MM.1S (cell line): ENCODE measurements around the gene ANXA6.

Source experiments
- DNase-seq: peaks from one replicate; pipeline ENCODE4 v3.0.0-alpha.2; 2015
- H2AFZ ChIP-seq: fragments of 300-600 bp; sonication (generic); 2 replicates; pipeline ENCODE4 v1.6.0; 2016; ENCODE audit warnings: antibody characterized with exemption, low read length
- H3F3A ChIP-seq: fragments of 300-600 bp; sonication (generic); 2 replicates; pipeline ENCODE4 v1.6.1; 2016; ENCODE audit warnings: mild to moderate bottlenecking, antibody characterized with exemption, low read length, moderate library complexity, mixed read lengths; ENCODE audit not compliant: insufficient read depth
- H3K27ac ChIP-seq: fragments of 300-600 bp; sonication (generic); 2 replicates; pipeline ENCODE4 v1.5.1; 2016; ENCODE audit warnings: mild to moderate bottlenecking, low read length
- H3K27me3 ChIP-seq: fragments of 300-600 bp; sonication (generic); replicated peaks from 2 replicates; pipeline ENCODE4 v1.6.0; 2016; ENCODE audit warnings: low read length; ENCODE audit not compliant: insufficient read depth
- H3K36me3 ChIP-seq: fragments of 300-600 bp; sonication (generic); replicated peaks from 2 replicates; pipeline ENCODE4 v1.6.1; 2016; ENCODE audit warnings: mild to moderate bottlenecking, low read length, mixed read lengths; ENCODE audit not compliant: insufficient read depth
- H3K4me1 ChIP-seq: fragments of 300-600 bp; sonication (generic); 2 replicates; pipeline ENCODE4 v1.6.1; 2016; ENCODE audit warnings: low read length, mixed read lengths
- H3K4me2 ChIP-seq: fragments of 300-600 bp; sonication (generic); 2 replicates; pipeline ENCODE4 v1.6.0; 2016; ENCODE audit warnings: low read depth, low read length
- H3K4me3 ChIP-seq: fragments of 300-600 bp; sonication (generic); 2 replicates; pipeline ENCODE4 v1.5.1; 2016; ENCODE audit warnings: low read length, mixed read lengths
- H3K79me2 ChIP-seq: fragments of 300-600 bp; sonication (generic); 2 replicates; pipeline ENCODE4 v1.6.1; 2016; ENCODE audit warnings: mixed run types, low read length, mixed read lengths
- H3K9ac ChIP-seq: fragments of 300-600 bp; sonication (generic); 2 replicates; pipeline ENCODE4 v1.6.1; 2016; ENCODE audit warnings: low read length, mixed read lengths
- H3K9me2 ChIP-seq: fragments of 300-600 bp; sonication (generic); replicated peaks from 2 replicates; pipeline ENCODE4 v1.6.1; 2016; ENCODE audit warnings: mild to moderate bottlenecking, low read length, mixed read lengths; ENCODE audit not compliant: insufficient read depth
- H3K9me3 ChIP-seq: fragments of 300-600 bp; sonication (generic); replicated peaks from 2 replicates; pipeline ENCODE4 v1.6.1; 2016; ENCODE audit warnings: mild to moderate bottlenecking, low read length, mixed read lengths; ENCODE audit not compliant: insufficient read depth
- H4K20me1 ChIP-seq: fragments of 300-600 bp; sonication (generic); 2 replicates; pipeline ENCODE4 v1.6.1; 2016; ENCODE audit warnings: mild to moderate bottlenecking, low read length, moderate library complexity, mixed read lengths; ENCODE audit not compliant: insufficient read depth
- CTCF ChIP-seq: fragments of 300-600 bp; sonication (generic); IDR thresholded peaks from 2 replicates; pipeline ENCODE4 v1.5.1; 2016; ENCODE audit warnings: antibody characterized with exemption, low read length, mixed read lengths
- EZH2 ChIP-seq: fragments of 300-600 bp; sonication (generic); optimal IDR thresholded peaks from 2 replicates; pipeline ENCODE3; 2017; ENCODE audit warnings: low read depth, mild to moderate bottlenecking, antibody characterized with exemption, low read length, mixed read lengths
- EZH2phosphoT487 ChIP-seq: fragments of 300-600 bp; sonication (generic); IDR thresholded peaks from 2 replicates; pipeline ENCODE4 v1.6.1; 2018; ENCODE audit warnings: antibody characterized with exemption, low read length

ANXA6 gene

GRCh38 chr5:151068433-151069197 lies 89.0 kb downstream of the ANXA6 start:
- Histone ChIP-seq H2AFZ (no peak overlapping the region), H3F3A (peaks cover 7% of the 10 kb centered on the region; the same call in 1 of the 2 replicates), H3K4me3 (no peak overlapping the region), H3K27me3 (no peaks in the 10 kb centered on the region), H3K79me2 (peaks cover 100% of the 10 kb centered on the region), H3K4me2 (no peak overlapping the region), H3K9ac (no peak overlapping the region), H3K9me2 (no peaks in the 10 kb centered on the region), H3K4me1 (peaks cover 27% of the 10 kb centered on the region), H4K20me1 (peaks cover 16% of the 10 kb centered on the region; the same call in 1 of the 2 replicates), H3K27ac (no peak overlapping the region), H3K9me3 (no peaks in the 10 kb centered on the region), H3K36me3 (no peaks in the 10 kb centered on the region; the same call in 1 of the 2 replicates)
- no peak for DNase-seq
- no peak for TF ChIP-seq EZH2phosphoT487
- TF ChIP-seq EZH2 = no peak
- no peak for TF ChIP-seq CTCF

- Histone ChIP-seq H3K27me3 (no peaks in the 10 kb centered on the region), H3K79me2 (peaks cover 98% of the 10 kb centered on the region), H3F3A (peaks cover 7% of the 10 kb centered on the region; the same call in 1 of the 2 replicates), H3K9ac (no peak overlapping the region), H3K4me1 (peaks cover 33% of the 10 kb centered on the region), H3K36me3 (no peaks in the 10 kb centered on the region; the same call in 1 of the 2 replicates), H3K27ac (no peak overlapping the region), H2AFZ (no peak overlapping the region), H3K4me2 (no peak overlapping the region), H3K4me3 (no peak overlapping the region), H3K9me2 (no peaks in the 10 kb centered on the region), H4K20me1 (peaks cover 12% of the 10 kb centered on the region; the same call in 1 of the 2 replicates), H3K9me3 (no peaks in the 10 kb centered on the region)
- no peak for DNase-seq
- no peak for TF ChIP-seq EZH2
- TF ChIP-seq EZH2phosphoT487 = no peak
- no peak for TF ChIP-seq CTCF
These were observed 89.7 kb downstream of the ANXA6 start for GRCh38 chr5:151067632-151068432.

- H3K9ac ChIP-seq = no peak overlapping the region
- H2AFZ ChIP-seq = no peak overlapping the region
- H3K4me2 ChIP-seq = no peak overlapping the region
- no peak for TF ChIP-seq EZH2
- TF ChIP-seq EZH2phosphoT487 = no peak
- TF ChIP-seq CTCF = no peak
- H3K9me2 ChIP-seq = no peaks in the 10 kb centered on the region
- no peak overlapping the region for H3K4me3 ChIP-seq
- no peak for DNase-seq
- no peaks in the 10 kb centered on the region; the same call in 1 of the 2 replicates for H3K36me3 ChIP-seq
- H3F3A ChIP-seq = peaks cover 7% of the 10 kb centered on the region; the same call in 1 of the 2 replicates
- peaks cover 35% of the 10 kb centered on the region for H3K4me1 ChIP-seq
- no peaks in the 10 kb centered on the region for H3K27me3 ChIP-seq
- H3K27ac ChIP-seq = no peak overlapping the region
- H4K20me1 ChIP-seq = peaks cover 12% of the 10 kb centered on the region; the same call in 1 of the 2 replicates
- H3K79me2 ChIP-seq = peaks cover 98% of the 10 kb centered on the region
- H3K9me3 ChIP-seq = no peaks in the 10 kb centered on the region
These were observed 90.7 kb downstream of the ANXA6 start for GRCh38 chr5:151066920-151067319.
